ENCODE data around the gene ADAMTS15.

The ADAMTS15 gene

GRCh38 chr11:130480186-130480585 lies 31.7 kb downstream of the ADAMTS15 start:
- no peak for DNase-seq

DNA sequence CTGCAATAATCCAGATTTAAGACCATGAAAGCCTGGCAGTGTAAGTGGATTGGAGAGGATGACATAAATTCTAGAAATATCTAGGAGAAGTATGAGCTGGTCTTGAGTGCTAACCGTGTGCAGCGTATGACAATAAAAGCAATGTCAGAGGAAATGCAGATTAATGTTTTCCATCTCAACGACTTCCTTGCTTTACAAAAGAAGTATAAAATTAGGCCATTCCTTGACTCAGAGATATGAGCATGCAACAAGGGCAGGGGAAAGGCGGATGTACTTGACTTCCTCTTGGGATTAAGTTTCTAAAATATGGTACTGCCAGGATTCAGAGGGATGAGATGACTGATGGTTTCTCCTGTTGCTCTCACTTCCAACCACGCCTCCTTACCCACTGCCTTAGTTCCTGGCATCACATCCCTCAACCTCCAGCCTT lies 32.3 kb downstream of the ADAMTS15 start:
- DNase-seq, result no peak

- no peak for DNase-seq
These were observed 34.7 kb downstream of the ADAMTS15 start for GRCh38 chr11:130483124-130483523.

GRCh38 chr11:130485983-130486382 lies 37.5 kb downstream of the ADAMTS15 start:
- no peak for DNase-seq

GRCh38 chr11:130486391-130486836 lies 38.0 kb downstream of the ADAMTS15 start:
- DNase-seq, result no peak

GRCh38 chr11:130486987-130487923 lies 38.8 kb downstream of the ADAMTS15 start:
- DNase-seq, result no peak

GRCh38 chr11:130487924-130488815 lies 39.7 kb downstream of the ADAMTS15 start:
- DNase-seq, result no peak

- no peak for DNase-seq
These were observed 40.6 kb downstream of the ADAMTS15 start for GRCh38 chr11:130488848-130489584.

GRCh38 chr11:130489716-130490115 lies 41.3 kb downstream of the ADAMTS15 start:
- no peak for DNase-seq

DNA sequence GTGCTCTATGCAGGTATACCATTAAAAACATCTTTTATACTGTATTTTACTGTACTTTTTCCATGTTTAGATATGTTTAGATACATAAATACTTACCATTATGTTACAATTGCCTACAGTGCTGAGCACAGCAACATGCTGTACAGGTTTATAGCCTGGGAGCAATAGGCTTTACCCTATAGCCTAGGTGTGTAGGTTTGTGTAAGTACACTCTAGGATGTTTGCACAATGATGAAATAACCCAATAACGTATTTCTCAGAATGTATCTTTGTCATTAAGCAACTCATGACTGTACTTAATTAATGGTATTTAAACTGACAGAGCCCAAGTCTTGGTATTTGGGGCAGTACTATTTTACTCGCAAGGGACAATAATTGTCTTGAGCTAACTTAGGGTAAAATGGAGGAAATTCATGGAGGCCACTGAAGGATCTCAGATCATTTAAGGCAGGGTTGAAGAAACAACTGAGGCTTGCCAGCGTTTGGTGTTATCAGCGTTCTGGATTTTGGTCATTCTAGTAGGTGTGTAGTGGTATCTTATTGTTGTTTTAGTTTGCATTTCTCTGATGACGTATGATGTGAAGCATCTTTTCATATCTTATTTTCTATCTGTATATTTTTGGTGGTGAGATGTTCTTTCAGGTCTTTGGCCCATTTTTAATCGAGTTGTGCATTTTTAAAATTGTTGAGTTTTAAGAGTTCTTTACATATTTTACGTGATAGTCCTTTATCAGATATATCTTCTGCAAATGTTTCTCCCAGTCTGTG lies 42.4 kb downstream of the ADAMTS15 start:
- DNase-seq, result no peak

DNA sequence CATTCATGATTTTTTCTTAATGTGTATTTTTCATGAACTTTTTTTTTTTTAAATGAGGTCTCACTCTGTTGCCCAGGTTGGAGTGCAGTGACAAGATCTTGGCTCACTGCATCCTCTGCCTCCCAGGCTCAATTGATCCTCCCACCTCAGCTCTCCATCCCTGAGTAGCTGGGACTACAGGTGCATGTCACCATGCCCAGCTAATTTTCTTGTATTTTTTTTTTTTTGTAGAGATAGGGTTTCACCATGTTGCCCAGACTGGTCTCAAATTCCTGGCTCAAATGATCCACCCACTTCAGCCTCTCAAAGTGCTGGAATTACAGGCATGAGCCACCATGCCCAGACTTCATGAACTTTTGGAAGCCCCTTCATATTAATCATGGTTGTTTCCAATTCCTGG lies 49.7 kb downstream of the ADAMTS15 start:
- DNase-seq, result no peak

- DNase-seq, result no peak
These were observed 51.4 kb downstream of the ADAMTS15 start for GRCh38 chr11:130499828-130500227.

GRCh38 chr11:130504317-130504716 lies 55.9 kb downstream of the ADAMTS15 start:
- DNase-seq, result no peak

DNA sequence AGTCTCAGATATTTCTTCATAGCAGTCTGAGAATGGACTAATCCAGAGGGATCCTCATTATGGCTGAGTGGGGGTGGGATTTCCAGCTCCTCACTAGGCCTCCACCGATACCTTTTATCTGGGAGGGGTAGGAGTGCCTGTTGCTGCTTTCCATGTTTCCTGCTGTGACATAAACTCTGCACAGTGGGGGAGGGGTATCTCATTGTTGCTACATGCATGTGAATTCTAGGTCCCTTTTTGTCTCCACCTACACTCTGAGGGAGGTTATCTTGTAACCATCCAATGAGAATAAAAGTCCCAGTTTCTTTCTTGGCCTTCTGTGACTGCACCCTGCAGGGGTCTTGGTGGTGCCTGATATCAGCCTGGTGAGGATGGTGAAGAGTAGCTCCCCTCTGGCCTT lies 60.5 kb downstream of the ADAMTS15 start:
- DNase-seq, result no peak

DNA sequence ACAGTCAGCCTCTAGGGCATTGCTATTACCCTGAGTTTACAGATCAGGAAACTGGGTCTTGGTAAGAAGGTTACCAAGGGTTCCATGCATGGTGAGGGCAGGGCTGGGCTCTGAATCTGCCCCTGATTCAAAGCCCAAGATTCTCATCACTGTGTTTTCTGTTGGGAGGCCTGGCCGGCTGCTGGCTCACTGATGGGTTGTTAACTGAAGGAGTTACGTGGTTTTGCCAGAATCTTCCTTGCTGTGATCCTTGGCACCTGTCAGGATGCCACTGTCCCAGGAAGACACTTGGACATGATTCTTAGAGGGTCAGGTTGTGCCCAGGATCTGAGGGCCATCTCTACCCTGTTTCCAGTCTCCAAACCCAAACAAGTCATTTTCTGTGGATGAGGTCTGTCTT lies 61.5 kb downstream of the ADAMTS15 start:
- no peak for DNase-seq

- no peak for DNase-seq
These were observed 62.1 kb downstream of the ADAMTS15 start for GRCh38 chr11:130510407-130511006.

GRCh38 chr11:130511765-130512164 lies 63.3 kb downstream of the ADAMTS15 start:
- no peak for DNase-seq

DNA sequence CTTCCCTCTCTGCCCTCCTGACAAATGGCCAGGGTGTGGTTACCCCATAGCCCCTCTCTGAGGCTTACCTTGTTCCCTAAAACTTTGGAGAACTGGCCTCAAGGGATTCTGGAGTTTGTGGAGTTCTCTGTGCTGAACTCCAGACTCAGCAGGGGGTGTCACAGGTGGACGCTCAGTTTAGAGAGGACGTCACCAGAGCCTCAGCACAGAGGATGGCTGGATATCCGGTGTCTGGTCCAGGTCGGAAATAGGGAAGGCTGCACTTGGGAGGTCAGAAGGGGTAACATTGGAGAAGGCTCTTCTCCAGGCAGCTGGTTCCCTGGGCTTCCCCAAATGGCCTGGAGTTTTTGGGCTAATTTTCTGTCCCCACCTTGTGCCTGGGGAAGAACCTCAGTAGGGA lies 64.2 kb downstream of the ADAMTS15 start:
- DNase-seq, result no peak

GRCh38 chr11:130513132-130513531 lies 64.7 kb downstream of the ADAMTS15 start:
- DNase-seq, result no peak

DNA sequence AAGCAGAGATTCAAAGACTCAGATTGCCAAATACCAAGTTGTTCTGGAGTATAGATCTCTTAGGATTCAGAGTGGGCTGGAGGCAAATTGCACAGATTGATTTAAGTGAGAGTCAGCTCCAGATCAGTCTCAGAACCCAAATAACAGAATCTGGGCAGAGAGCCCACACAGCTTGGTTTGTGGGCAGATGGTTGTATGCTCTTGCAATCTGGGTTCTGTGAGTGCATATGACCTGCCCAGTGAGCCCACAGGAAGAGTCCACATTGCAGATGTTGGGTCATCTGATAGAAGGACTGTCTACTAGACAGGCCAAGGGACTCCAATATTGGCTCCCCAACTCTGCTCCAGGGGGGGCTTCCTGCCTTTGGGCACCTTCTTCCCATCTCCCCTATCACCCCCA lies 65.9 kb downstream of the ADAMTS15 start:
- no peak for DNase-seq

DNA sequence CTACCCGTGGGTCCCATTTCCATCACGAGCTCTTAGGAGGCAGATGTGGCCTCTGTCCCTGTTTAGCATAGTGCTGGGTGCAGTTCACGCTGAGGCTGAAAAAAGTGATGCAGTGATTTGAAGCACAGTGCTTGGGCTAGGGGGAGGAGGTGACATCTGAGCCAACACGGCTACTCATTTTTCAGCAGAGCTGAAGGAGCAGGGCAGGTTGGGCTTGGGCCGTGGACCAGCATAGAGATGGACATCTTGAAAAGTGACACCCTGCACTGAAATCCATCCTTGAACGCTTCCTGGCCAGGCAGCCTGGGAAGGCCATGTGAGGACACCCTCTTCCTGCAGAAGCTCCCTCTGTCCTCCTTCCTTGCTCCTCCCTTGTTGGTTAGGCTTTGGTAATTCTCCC lies 66.4 kb downstream of the ADAMTS15 start:
- no peak for DNase-seq
